NCI-H2081 (cell line): Measurements from ENCODE around the gene HMX1.

Experiments used
- DNase-seq, 2 experiments: peaks; one replicate each; lab custom pipeline; 2025; lab: John Stamatoyannopoulos, UW

The HMX1 gene

DNA sequence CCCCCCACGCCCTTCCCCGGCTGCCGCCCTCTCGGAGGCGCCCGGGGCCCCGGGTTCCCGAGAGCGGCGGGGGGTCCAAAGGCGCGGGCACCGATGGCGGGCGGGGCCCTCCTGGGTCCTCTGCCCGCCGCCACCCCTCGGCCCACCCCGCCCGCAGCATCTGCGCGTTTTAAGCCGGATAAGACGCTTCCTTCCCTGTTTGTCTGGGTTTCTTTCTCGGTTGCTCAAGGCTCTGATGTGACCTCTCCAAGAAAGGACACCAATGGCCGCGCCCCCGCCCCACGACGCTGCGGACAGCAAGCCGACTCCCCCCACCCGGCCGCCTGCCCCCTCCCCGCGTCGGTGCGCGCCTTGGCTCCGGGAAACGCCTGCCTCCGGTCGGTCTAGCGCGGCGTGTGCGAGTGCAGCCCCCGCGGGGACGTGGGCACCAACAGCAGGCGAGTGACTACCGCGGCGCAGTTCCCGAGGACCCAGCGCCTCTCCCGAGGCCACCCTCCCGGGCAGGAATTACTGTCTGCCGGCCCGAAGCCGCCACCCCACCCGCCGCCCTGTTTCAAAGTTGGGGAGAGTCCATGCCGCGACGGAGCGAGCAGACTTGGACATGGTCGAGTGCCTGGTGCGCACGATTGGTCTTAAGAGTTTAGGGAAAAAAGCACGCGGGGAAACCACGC is 21.1 kb upstream of the HMX1 start:
- DNase-seq, result no peak

GRCh38 chr4:8891646-8892555 is 20.3 kb upstream of the HMX1 start:
- no peak for DNase-seq

DNA sequence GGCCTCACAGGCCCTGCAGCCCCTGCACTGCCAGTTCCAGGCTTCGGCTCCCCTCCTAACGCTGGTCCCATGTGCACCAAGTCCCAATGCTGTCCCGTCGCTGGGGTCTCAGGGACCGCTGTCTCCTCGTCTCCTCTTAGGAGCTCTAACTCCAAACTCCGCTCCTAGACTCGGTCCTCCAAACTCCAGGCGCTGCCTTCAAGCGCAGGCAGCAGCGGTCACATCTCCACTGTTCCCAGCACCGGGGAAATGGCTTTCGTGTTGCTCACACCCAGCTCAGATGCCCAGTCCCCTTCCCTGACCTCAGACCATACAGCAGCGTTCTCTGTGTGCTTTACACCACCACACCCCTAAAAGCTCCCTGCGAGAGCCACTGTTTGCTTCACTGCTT is 19.6 kb upstream of the HMX1 start:
- DNase-seq, result no peak

DNA sequence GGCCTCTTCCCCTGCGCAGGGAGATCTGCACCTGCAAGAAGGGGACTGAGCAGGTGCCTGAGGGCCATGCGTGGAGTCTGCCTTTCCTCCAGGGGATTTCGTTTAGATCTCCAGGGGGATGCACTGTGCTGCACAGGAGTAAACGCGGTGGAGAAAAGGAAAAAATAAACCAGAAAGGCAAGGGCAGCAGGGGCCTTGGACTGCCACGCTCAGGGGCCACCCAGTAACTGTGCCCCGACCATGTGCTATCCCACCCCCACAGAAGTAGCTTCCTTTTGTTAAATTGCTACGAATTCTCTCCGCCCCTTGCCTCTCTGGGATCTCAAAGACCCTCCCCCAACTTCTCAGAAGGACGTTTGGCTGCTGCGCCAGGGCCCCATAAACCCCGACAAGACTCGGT is 17.2 kb upstream of the HMX1 start:
- no peak for DNase-seq

- no peak for DNase-seq
Observed at GRCh38 chr4:8886612-8887406, 15.2 kb upstream of the HMX1 start.

DNA sequence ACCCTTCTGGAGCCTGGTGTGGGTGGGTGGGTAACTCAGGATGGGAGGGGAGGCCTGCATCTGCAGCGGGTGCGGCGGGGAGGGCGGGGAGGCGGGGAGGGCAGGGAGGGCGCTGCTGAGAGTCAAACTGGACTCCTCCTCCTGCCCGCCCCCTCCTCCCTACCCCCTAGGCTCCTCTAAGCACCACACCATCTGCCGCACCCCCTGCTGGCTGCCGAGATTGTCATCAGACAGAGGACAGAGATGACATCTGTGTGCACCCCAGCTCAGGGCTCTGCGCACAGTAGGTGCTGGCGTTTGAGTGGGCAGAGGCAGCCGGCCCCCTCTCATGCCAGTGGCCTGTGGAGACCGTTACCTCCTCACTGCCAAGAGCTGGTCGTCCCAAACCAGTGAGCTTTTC is 10.6 kb upstream of the HMX1 start:
- DNase-seq, result no peak

DNA sequence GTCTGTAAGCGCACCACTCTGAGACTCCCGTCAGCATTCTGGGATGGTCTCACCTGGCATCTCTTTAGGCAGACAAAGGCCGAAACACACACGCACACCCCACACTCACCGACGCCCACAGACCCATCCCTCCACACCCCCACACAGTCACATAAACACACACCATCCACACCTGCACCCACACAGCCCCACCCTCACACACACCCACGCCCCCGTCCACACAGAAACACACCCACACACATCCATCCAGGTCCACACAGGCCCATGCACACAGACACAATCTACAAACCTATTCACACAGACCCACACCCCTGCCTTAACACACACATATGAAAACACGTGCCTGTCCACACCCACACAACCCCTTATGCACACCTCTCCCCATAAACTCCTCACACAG is 9.2 kb upstream of the HMX1 start:
- no peak for DNase-seq

DNA sequence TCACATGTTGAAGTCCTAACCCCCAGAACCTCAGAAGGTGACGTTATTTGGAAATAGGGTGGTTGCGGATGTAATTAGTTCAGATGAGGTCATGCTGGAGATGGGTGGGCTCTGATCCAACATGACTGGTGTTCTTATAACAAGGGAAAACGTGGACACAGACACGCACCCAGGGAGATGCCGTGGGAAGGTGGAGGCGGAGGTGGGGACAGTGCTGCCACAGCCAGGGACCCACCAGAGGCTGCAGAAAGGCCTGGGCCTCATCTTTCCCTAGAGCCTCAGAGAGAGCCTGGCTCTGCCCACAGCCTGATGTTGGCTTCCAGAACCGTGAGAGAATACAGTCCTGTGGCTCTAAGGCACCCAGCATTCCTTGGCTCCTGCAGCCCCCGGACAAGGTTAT is 7.9 kb upstream of the HMX1 start:
- no peak for DNase-seq

DNA sequence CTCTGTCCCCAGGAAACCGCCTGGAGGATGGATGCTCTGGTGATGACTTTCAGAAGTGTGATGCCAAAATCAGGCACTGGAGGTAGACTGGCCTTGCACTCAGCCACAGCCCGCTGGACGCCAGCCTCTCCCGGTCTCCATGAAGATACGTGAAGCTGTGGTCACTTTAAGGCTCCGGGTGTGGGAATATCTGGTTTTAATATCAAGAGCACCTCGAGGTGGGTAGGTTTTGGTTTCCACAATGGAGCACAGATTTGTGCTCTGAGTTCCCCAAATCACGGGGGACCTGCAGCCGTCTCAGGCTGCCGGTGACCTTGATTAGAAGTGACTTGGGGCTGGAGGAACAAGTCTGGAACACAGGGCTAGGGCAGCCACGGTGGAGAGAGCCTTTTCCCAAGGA is 6.8 kb upstream of the HMX1 start:
- DNase-seq, result no peak

GRCh38 chr4:8877780-8878040 is 6.1 kb upstream of the HMX1 start:
- DNase-seq, result no peak

- DNase-seq, result no peak
Observed at GRCh38 chr4:8876982-8877779, 5.5 kb upstream of the HMX1 start.

DNA sequence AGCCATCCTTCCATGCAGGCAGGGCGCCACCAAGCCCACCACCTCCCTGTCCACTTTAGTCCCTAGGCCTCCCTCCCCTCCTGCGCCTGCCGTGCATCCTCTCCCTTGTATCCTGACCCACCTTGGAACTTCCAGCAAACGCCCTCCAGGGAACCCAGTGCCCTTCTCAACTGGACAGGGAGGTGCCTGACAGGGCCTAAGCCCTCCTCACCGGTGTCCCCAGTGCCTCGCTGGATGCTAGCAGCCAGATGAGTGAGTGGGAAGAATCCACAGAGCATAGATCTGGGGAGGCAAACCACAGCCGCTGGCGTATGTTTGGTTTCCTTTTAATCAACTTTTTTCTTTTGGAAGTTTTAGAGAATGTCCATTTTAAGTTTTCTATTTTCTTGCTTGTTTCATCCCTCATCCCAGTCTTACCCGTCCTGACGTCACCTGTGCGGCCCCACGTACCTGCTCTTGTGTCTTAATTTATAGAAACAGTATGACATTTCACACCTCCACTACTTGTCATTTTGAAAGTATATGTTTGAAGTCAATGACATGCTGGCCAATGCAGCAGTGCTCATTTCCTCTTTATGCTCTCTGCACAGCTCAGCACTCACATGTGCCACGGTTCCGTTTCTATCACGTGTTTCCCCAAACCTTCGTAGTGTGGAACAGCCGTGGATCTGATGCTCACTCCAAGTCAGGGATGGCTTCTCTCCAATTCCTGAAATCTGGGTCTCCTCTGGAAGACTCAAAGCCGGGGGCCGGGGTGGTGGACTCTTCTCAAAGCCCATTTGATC is 3.4 kb upstream of the HMX1 start:
- no peak for DNase-seq

GRCh38 chr4:8874003-8874895 is 2.6 kb upstream of the HMX1 start:
- DNase-seq, result no peak

GRCh38 chr4:8872402-8873291 is 1.0 kb upstream of the HMX1 start:
- DNase-seq, result no peak

DNA sequence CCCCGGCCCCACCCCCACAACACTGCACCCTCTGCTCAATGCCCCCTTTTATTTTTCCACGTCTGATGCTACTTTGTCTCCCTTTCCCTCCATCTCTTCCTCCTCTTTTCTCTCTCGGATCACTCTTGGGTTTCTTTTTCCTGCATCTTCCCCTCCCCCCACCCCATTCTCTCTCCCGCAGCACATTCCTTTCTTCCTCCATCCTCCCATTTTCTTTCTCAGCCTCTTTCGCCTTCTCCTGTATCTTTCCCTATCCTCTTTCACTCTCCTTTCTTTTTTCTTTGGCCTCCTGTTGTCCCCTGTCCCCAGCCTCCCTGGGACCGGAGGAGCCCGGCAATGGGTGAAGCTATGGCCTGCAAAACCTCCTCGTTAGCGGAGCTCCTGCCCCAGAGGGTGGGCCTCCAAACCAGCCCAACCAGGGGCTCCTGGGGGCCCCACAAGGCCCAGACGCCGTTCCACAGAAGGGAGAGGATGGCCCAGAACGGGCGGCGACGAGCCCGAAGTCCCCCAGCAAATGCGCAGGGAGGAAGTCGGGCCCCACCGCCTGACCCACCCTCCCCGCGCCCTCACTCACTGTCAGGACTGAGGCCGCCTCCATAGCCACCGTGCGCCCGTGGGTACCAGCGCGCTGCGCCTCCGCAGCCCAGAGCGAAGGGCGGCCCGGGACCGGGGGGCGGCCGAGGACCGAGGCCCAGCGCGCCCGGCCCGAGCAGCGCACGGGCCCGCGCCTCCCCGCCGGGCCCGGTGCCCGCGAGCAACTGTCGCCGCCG is 807 bp downstream of the HMX1 start:
- DNase-seq, result no peak

GRCh38 chr4:8869898-8870646 is 1.6 kb downstream of the HMX1 start:
- DNase-seq, result no peak

DNA sequence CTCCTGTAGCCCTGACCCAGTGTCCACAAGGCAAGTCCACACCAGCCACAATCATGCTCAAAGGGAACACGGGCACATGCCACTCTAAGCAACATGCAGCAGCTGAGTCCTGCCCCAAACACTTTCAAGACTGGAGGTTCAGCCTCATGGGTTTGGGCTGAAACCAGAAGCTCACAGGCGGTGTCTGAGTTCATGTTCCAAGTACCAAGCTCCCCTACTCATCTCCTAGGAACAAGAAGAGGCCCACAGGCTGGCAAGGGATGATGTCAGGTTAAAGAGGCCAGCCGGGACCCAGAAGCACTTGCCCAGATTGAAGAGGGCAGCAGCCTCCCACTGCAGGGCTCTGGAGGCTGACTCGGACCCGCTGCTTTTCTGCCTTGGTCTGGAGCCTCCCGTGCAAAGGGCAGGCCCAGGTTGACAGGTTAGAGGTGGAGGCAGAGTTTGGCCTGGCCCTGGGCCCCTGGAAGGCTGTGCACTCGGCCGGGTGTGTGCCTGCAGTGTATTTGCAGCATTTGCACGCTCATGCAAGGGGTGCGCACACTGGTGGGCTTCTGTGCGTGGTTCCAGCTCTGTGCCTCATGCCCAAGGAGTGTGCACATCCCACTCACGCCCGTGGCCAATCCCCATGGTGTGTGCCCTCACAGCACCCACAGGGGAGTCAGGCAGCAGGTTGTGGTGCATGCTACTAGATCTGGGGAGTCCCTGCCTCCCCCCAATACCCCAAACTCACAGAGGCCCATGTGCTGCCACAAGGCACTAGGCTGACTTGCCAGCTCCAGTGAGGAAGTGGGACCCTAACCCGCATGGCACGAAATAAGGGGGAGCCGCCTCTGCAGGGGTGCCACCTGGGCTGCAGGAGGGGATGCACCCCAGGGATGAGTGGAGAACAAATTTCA is 2.4 kb downstream of the HMX1 start:
- no peak for DNase-seq
